Caco-2 (cell line): Measurements from ENCODE around the gene PCDHGA3. TPM values are rescaled to one million over a fixed set of nuclear protein-coding genes. Genes with fewer than 3 reads are reported as not detected.
"Not testable (repeated sequence)": the region's sequence is repeated elsewhere in the genome, so short reads cannot be mapped to it uniquely, and the experiment has no call there.

ENCODE experiments used
- BruUV-seq: library from RNA; stranded (reverse); fragments of 400-500 nt; replicated peaks from 2 replicates; lab custom pipeline; 2021; lab: Mats Ljungman, UMichigan
- CTCF ChIA-PET: fragments of 300-600 bp; sonication (Branson Sonifier 250); formaldehyde crosslinking; loops from one replicate; lab custom pipeline; 2022; ENCODE audit warnings: antibody characterized with exemption; lab: Charles Lee
- POLR2A ChIA-PET: fragments of 300-600 bp; sonication (Branson Sonifier 250); formaldehyde crosslinking; loops from one replicate; lab custom pipeline; 2022; ENCODE audit warnings: antibody characterized with exemption; lab: Charles Lee
- DNase-seq, 2 experiments: peaks; one replicate each; pipeline versions ENCODE4 v3.0.0 to v3.0.0-alpha.2; 2020 to 2022
- H3K27me3 ChIP-seq: replicated peaks from 2 replicates; pipeline ENCODE4 v1.6.0; 2011; ENCODE audit warnings: low read length; ENCODE audit not compliant: control insufficient read depth, insufficient read depth
- H3K36me3 ChIP-seq: 2 replicates; pipeline ENCODE4 v1.5.1; 2011; ENCODE audit warnings: low read length; ENCODE audit not compliant: control insufficient read depth, insufficient read depth
- H3K4me1 ChIP-seq: fragments of 250-450 bp; sonication (Bioruptor Pico); 2 replicates; pipeline ENCODE4 v1.5.1; 2020; ENCODE audit warnings: mild to moderate bottlenecking
- H3K4me3 ChIP-seq: 2 replicates; pipeline ENCODE4 v1.5.1; 2011; ENCODE audit warnings: low read depth, mild to moderate bottlenecking, control low read depth, low read length
- H3K9me3 ChIP-seq: fragments of 250-450 bp; sonication (Bioruptor Pico); 2 replicates; pipeline ENCODE4 v1.5.1; 2020; ENCODE audit warnings: mild to moderate bottlenecking, moderate library complexity
- H3K27ac Mint-ChIP-seq: one replicate; pipeline ENCODE4 v1.8.0; 2022; ENCODE audit warnings: mixed read lengths; ENCODE audit not compliant: unreplicated experiment
- H3K27me3 Mint-ChIP-seq: one replicate; pipeline ENCODE4 v1.8.0; 2022; ENCODE audit warnings: mixed read lengths; ENCODE audit not compliant: insufficient read depth, unreplicated experiment
- H3K36me3 Mint-ChIP-seq: one replicate; pipeline ENCODE4 v1.8.0; 2022; ENCODE audit warnings: mild to moderate bottlenecking, mixed read lengths; ENCODE audit not compliant: insufficient read depth, unreplicated experiment
- H3K4me1 Mint-ChIP-seq: one replicate; pipeline ENCODE4 v1.8.0; 2022; ENCODE audit warnings: low read depth, mixed read lengths; ENCODE audit not compliant: unreplicated experiment
- H3K4me3 Mint-ChIP-seq: one replicate; pipeline ENCODE4 v1.8.0; 2022; ENCODE audit warnings: mild to moderate bottlenecking, moderate library complexity, mixed read lengths; ENCODE audit not compliant: unreplicated experiment
- H3K9me3 Mint-ChIP-seq: one replicate; pipeline ENCODE4 v1.8.0; 2022; ENCODE audit warnings: mixed read lengths; ENCODE audit not compliant: unreplicated experiment
- intact Hi-C: fragments of 100-400 bp; cut with micrococcal nuclease; formaldehyde crosslinking; loops from one replicate; pipeline ENCODE4 v1.10.0; 2022; ENCODE audit not compliant: unreplicated experiment
- total RNA-seq: library from RNA; stranded (reverse); gene quantifications from 2 replicates; pipeline ENCODE4 v1.2.3, GENCODE V29; 2022
- TF ChIP-seq, protein P1 (sequence below), 2 experiments: fragments of 200-600 bp in 1 of 2; IDR thresholded peaks; 1 replicate in 1 of 2; 2 replicates in 1 of 2; pipeline versions ENCODE4 v1.5.1 to v1.8.0; 2011 to 2022; ENCODE audit warnings: antibody characterized with exemption in 1 of 2, control low read depth in 1 of 2, inconsistent platforms in 1 of 2, low read depth in 1 of 2, low read length in 1 of 2, mild to moderate bottlenecking in 1 of 2, moderate library complexity in 1 of 2; ENCODE audit not compliant: insufficient read depth in 1 of 2, severe bottlenecking in 1 of 2, unreplicated experiment in 1 of 2

Gene PCDHGA3
- total RNA-seq, 1 experiment from 2014 or later, result 0.11 TPM

DNA sequence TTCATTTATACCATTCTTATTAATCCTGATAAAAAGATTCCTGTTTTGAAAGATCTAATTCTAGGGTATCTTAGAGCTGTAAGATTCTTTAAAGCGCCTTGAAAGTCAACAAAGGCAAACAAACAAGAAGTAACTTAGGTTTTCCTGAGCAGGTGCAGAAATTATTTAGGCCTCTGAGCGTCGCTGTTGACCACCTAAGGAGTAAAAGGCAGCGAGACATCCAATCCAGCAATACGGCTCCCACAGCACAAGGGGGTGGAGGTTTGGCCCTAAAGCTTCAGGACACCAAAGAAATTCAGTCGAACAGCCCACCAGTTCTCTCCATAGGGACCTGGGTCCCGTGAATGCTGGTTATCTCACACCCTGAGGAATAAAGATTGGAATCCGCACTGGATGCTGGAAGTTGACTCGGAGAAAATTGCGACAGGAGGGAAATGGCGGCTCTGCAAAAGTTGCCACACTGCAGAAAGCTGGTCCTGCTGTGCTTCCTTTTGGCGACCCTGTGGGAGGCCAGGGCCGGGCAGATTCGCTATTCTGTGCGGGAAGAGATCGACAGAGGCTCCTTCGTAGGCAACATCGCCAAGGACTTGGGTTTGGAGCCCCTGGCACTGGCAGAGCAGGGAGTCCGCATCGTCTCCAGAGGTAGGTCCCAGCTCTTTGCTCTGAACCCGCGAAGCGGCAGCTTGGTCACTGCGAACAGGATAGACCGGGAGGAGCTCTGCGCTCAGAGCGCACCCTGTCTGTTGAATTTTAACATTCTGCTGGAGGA is 4.9 kb upstream of the PCDHGA3 start, which contains the start of gene PCDHGA2:
TSS of gene PCDHGA2 (plus strand) at position 223 of the 769 bp plus-strand sequence.
- Mint-ChIP-seq H3K27me3 (no peaks in the 10 kb centered on the region), H3K36me3 (no peaks in the 10 kb centered on the region), H3K4me1 (no peaks in the 10 kb centered on the region), H3K9me3 (peaks cover 24% of the 10 kb centered on the region), H3K4me3 (no peak within 1 kb of the TSS), H3K27ac (no peak within 1 kb of the TSS)
- no peaks in the 10 kb centered on the region for H3K4me1 ChIP-seq
- DNase-seq, result no peak
- TF ChIP-seq, protein P1, sequence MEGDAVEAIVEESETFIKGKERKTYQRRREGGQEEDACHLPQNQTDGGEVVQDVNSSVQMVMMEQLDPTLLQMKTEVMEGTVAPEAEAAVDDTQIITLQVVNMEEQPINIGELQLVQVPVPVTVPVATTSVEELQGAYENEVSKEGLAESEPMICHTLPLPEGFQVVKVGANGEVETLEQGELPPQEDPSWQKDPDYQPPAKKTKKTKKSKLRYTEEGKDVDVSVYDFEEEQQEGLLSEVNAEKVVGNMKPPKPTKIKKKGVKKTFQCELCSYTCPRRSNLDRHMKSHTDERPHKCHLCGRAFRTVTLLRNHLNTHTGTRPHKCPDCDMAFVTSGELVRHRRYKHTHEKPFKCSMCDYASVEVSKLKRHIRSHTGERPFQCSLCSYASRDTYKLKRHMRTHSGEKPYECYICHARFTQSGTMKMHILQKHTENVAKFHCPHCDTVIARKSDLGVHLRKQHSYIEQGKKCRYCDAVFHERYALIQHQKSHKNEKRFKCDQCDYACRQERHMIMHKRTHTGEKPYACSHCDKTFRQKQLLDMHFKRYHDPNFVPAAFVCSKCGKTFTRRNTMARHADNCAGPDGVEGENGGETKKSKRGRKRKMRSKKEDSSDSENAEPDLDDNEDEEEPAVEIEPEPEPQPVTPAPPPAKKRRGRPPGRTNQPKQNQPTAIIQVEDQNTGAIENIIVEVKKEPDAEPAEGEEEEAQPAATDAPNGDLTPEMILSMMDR (IDR thresholded peaks at IDR 0.05; ENCODE audit: insufficient read depth in 1 of 2, low read depth in 1 of 2, low read length in 1 of 2, severe bottlenecking in 1 of 2, unreplicated experiment in 1 of 2), result peak in 1 of 2 experiments; percentile 13
- peaks cover 3% of the 10 kb centered on the region; the same call in 1 of the 2 replicates for H3K9me3 ChIP-seq
- no peak within 1 kb of the TSS for H3K4me3 ChIP-seq
- H3K36me3 ChIP-seq, result no peaks in the 10 kb centered on the region
- intact Hi-C loops, result no loop called here
- BruUV-seq, result no TSS peak
- ChIA-PET POLR2A (no interaction called here), CTCF (interaction anchor here (0.8 kb wide), 1 partner anchor 11 kb away, joined by 3 read pairs; the partner anchor contains the start of gene PCDHGB1)
- no peaks in the 10 kb centered on the region for H3K27me3 ChIP-seq

GRCh38 chr5:141340781-141341354 is 2.8 kb upstream of the PCDHGA3 start:
- intact Hi-C loops, H3K27me3 Mint-ChIP-seq, H3K4me3 ChIP-seq, H3K36me3 Mint-ChIP-seq, H3K27me3 ChIP-seq, H3K27ac Mint-ChIP-seq, POLR2A ChIA-PET, CTCF ChIA-PET, H3K4me1 ChIP-seq, H3K9me3 ChIP-seq, H3K4me3 Mint-ChIP-seq, DNase-seq, BruUV-seq, H3K36me3 ChIP-seq, H3K4me1 Mint-ChIP-seq: not testable (repeated sequence)
- H3K9me3 Mint-ChIP-seq, result peaks cover 24% of the 10 kb centered on the region

GRCh38 chr5:141342773-141343172 is 856 bp upstream of the PCDHGA3 start:
- no TSS peak for BruUV-seq
- H3K27me3 ChIP-seq, result no peaks in the 10 kb centered on the region
- CTCF ChIA-PET, result no interaction called here
- H3K4me3 Mint-ChIP-seq, result no peak overlapping the region
- peaks cover 19% of the 10 kb centered on the region for H3K9me3 Mint-ChIP-seq
- H3K9me3 ChIP-seq, result no peaks in the 10 kb centered on the region; the same call in 1 of the 2 replicates
- H3K27me3 Mint-ChIP-seq, result no peaks in the 10 kb centered on the region
- H3K4me1 Mint-ChIP-seq, result no peaks in the 10 kb centered on the region
- H3K27ac Mint-ChIP-seq, result no peak overlapping the region
- H3K36me3 ChIP-seq, result no peaks in the 10 kb centered on the region
- intact Hi-C loops, result no loop called here
- POLR2A ChIA-PET, result no interaction called here
- no peak overlapping the region for H3K4me3 ChIP-seq
- H3K4me1 ChIP-seq, result no peaks in the 10 kb centered on the region
- TF ChIP-seq, protein P1 (IDR thresholded peaks at IDR 0.05; ENCODE audit: insufficient read depth in 1 of 2, low read depth in 1 of 2, low read length in 1 of 2, severe bottlenecking in 1 of 2, unreplicated experiment in 1 of 2), result no peak
- H3K36me3 Mint-ChIP-seq, result no peaks in the 10 kb centered on the region
- DNase-seq, result no peak
